WI38 (cell line): ENCODE measurements around the gene C1QL1.

Source experiments
- H3K4me3 ChIP-seq: 2 replicates; pipeline ENCODE4 v1.5.1; 2011; ENCODE audit warnings: low read depth, mild to moderate bottlenecking, control low read depth, low read length
- CTCF ChIP-seq: IDR thresholded peaks from 2 replicates; pipeline ENCODE4 v1.5.1; 2012; ENCODE audit warnings: low read depth, mild to moderate bottlenecking, control low read depth, low read length

Gene C1QL1

GRCh38 chr17:44960691-44961090 lies 7.4 kb downstream of the C1QL1 start:
- H3K4me3 ChIP-seq: no peak overlapping the region

GRCh38 chr17:44959821-44960531 lies 8.1 kb downstream of the C1QL1 start:
- no peak overlapping the region for H3K4me3 ChIP-seq
- TF ChIP-seq CTCF: no peak

More at GRCh38 chr17:44960691-44961090, 7.4 kb downstream of the C1QL1 start:
- no peak for TF ChIP-seq CTCF

- TF ChIP-seq CTCF: no peak
- H3K4me3 ChIP-seq: no peak overlapping the region
These were observed 10.8 kb downstream of the C1QL1 start for GRCh38 chr17:44956998-44957981.

GRCh38 chr17:44955674-44956425 lies 12.3 kb downstream of the C1QL1 start:
- TF ChIP-seq CTCF: no peak
- no peak overlapping the region for H3K4me3 ChIP-seq

GRCh38 chr17:44952946-44953475 lies 15.1 kb downstream of the C1QL1 start:
- no peak overlapping the region for H3K4me3 ChIP-seq
- no peak for TF ChIP-seq CTCF

- no peak for TF ChIP-seq CTCF
- peak overlapping the region; percentile 86 for H3K4me3 ChIP-seq
These were observed 19.7 kb downstream of the C1QL1 start for GRCh38 chr17:44948315-44948795.
